Activated CD8-positive, alpha-beta memory T cell treated with anti-CD3 and anti-CD28 coated beads, Interleukin-2, amount 10 ng/mL, durations not matched to agents 7 days and 5 days (primary cell): ENCODE data around the gene SPRED1. TPM values are rescaled to one million over a fixed set of nuclear protein-coding genes. Genes with fewer than 3 reads are reported as not detected.

Source experiments
- ATAC-seq: fragments of 150-1000 bp; cut with Tn5 transposase; one replicate; pipeline ENCODE4 v1.10.0; 2021; ENCODE audit warnings: moderate library complexity
- CTCF ChIA-PET: fragments of 350-600 bp; sonication (Branson Sonifier 250); formaldehyde crosslinking; loops from one replicate; lab custom pipeline; 2021; ENCODE audit warnings: antibody characterized with exemption; lab: Charles Lee
- DNase-seq: peaks from one replicate; pipeline ENCODE4 v3.0.0-alpha.2; 2020
- H3K27ac Mint-ChIP-seq: one replicate; pipeline ENCODE4 v1.8.0; 2021; ENCODE audit warnings: mild to moderate bottlenecking, mixed read lengths
- H3K27me3 Mint-ChIP-seq: one replicate; pipeline ENCODE4 v1.8.0; 2021; ENCODE audit warnings: mixed read lengths
- H3K36me3 Mint-ChIP-seq: one replicate; pipeline ENCODE4 v1.8.0; 2021; ENCODE audit warnings: mild to moderate bottlenecking, mixed read lengths
- H3K4me1 Mint-ChIP-seq: one replicate; pipeline ENCODE4 v1.8.0; 2021; ENCODE audit warnings: mixed read lengths
- H3K4me3 Mint-ChIP-seq: one replicate; pipeline ENCODE4 v1.8.0; 2021; ENCODE audit warnings: mild to moderate bottlenecking, moderate library complexity, mixed read lengths
- H3K9me3 Mint-ChIP-seq: one replicate; pipeline ENCODE4 v1.8.0; 2022; ENCODE audit warnings: low read depth, mixed read lengths
- total RNA-seq, 2 experiments: library from RNA; stranded (reverse); gene quantifications; one replicate each; pipeline ENCODE4 v1.2.3, GENCODE V29; 2021

The SPRED1 gene
- total RNA-seq, 2 experiments from 2014 or later: 0.06 to 0.07 TPM

- H3K36me3 Mint-ChIP-seq: no peaks in the 10 kb centered on the region
- ATAC-seq (no peak), DNase-seq (no peak)
- no peak overlapping the region for H3K27ac Mint-ChIP-seq
- H3K4me3 Mint-ChIP-seq: no peak overlapping the region
- H3K4me1 Mint-ChIP-seq: no peaks in the 10 kb centered on the region
- no peaks in the 10 kb centered on the region for H3K9me3 Mint-ChIP-seq
- CTCF ChIA-PET: no interaction called here
- peaks cover 38% of the 10 kb centered on the region for H3K27me3 Mint-ChIP-seq
These were observed 114.8 kb downstream of the SPRED1 start for GRCh38 chr15:38367476-38367875.

GRCh38 chr15:38369936-38370478 is 117.4 kb downstream of the SPRED1 start:
- DNase-seq (no peak), ATAC-seq (no peak)
- Mint-ChIP-seq H3K9me3 (no peaks in the 10 kb centered on the region), H3K36me3 (no peaks in the 10 kb centered on the region), H3K27ac (no peak overlapping the region), H3K4me1 (no peaks in the 10 kb centered on the region), H3K27me3 (peaks cover 32% of the 10 kb centered on the region), H3K4me3 (no peak overlapping the region)
- CTCF ChIA-PET: interaction anchor here (0.9 kb wide), 1 partner anchor 70 kb away, joined by 3 read pairs; no protein-coding TSS in a partner anchor

- Mint-ChIP-seq H3K27ac (no peak overlapping the region), H3K9me3 (no peaks in the 10 kb centered on the region), H3K36me3 (no peaks in the 10 kb centered on the region), H3K27me3 (peaks cover 35% of the 10 kb centered on the region), H3K4me1 (no peaks in the 10 kb centered on the region), H3K4me3 (no peak overlapping the region)
- CTCF ChIA-PET: no interaction called here
- DNase-seq (no peak), ATAC-seq (no peak)
These were observed 120.4 kb downstream of the SPRED1 start for GRCh38 chr15:38373016-38373415.

GRCh38 chr15:38374029-38374428 is 121.4 kb downstream of the SPRED1 start:
- no peak overlapping the region for H3K27ac Mint-ChIP-seq
- H3K4me3 Mint-ChIP-seq: no peak overlapping the region
- H3K27me3 Mint-ChIP-seq: peaks cover 39% of the 10 kb centered on the region
- H3K36me3 Mint-ChIP-seq: no peaks in the 10 kb centered on the region
- CTCF ChIA-PET: interaction anchor here (1.2 kb wide), 1 partner anchor 17 kb away, joined by 3 read pairs; no protein-coding TSS in a partner anchor
- ATAC-seq (no peak), DNase-seq (no peak)
- H3K9me3 Mint-ChIP-seq: no peaks in the 10 kb centered on the region
- H3K4me1 Mint-ChIP-seq: no peaks in the 10 kb centered on the region

GRCh38 chr15:38374556-38374955 is 121.9 kb downstream of the SPRED1 start:
- DNase-seq (no peak), ATAC-seq (no peak)
- H3K4me3 Mint-ChIP-seq: no peak overlapping the region
- H3K27ac Mint-ChIP-seq: no peak overlapping the region
- H3K9me3 Mint-ChIP-seq: no peaks in the 10 kb centered on the region
- H3K4me1 Mint-ChIP-seq: no peaks in the 10 kb centered on the region
- CTCF ChIA-PET: interaction anchor here (1.1 to 1.2 kb wide), 2 partner anchors 13 to 18 kb away, joined by 3 read pairs; no protein-coding TSS in a partner anchor
- peaks cover 44% of the 10 kb centered on the region for H3K27me3 Mint-ChIP-seq
- no peaks in the 10 kb centered on the region for H3K36me3 Mint-ChIP-seq

GRCh38 chr15:38376081-38376480 is 123.4 kb downstream of the SPRED1 start:
- Mint-ChIP-seq H3K4me3 (no peak overlapping the region), H3K9me3 (no peaks in the 10 kb centered on the region), H3K27ac (no peak overlapping the region), H3K36me3 (no peaks in the 10 kb centered on the region), H3K27me3 (peaks cover 48% of the 10 kb centered on the region), H3K4me1 (no peaks in the 10 kb centered on the region)
- CTCF ChIA-PET: no interaction called here
- ATAC-seq (no peak), DNase-seq (no peak)

- CTCF ChIA-PET: no interaction called here
- Mint-ChIP-seq H3K27ac (no peak overlapping the region), H3K4me3 (no peak overlapping the region), H3K4me1 (no peaks in the 10 kb centered on the region), H3K9me3 (no peaks in the 10 kb centered on the region), H3K27me3 (peaks cover 55% of the 10 kb centered on the region), H3K36me3 (no peaks in the 10 kb centered on the region)
- DNase-seq (no peak), ATAC-seq (no peak)
These were observed 125.0 kb downstream of the SPRED1 start for GRCh38 chr15:38377636-38378035.

GRCh38 chr15:38378161-38378560 is 125.5 kb downstream of the SPRED1 start:
- no peak for ATAC-seq
- Mint-ChIP-seq H3K4me1 (no peaks in the 10 kb centered on the region), H3K4me3 (no peak overlapping the region), H3K27ac (no peak overlapping the region), H3K27me3 (peaks cover 58% of the 10 kb centered on the region), H3K9me3 (no peaks in the 10 kb centered on the region), H3K36me3 (no peaks in the 10 kb centered on the region)
- CTCF ChIA-PET: no interaction called here
- DNase-seq: no peak

GRCh38 chr15:38389924-38390542 is 137.4 kb downstream of the SPRED1 start:
- Mint-ChIP-seq H3K4me1 (no peaks in the 10 kb centered on the region), H3K4me3 (no peak overlapping the region), H3K27me3 (peaks cover 58% of the 10 kb centered on the region), H3K36me3 (no peaks in the 10 kb centered on the region), H3K27ac (no peak overlapping the region), H3K9me3 (no peaks in the 10 kb centered on the region)
- DNase-seq (peak; percentile 74), ATAC-seq (no peak)
- CTCF ChIA-PET: interaction anchor here (1.3 kb wide), 1 partner anchor 18 kb away, joined by 5 read pairs; no protein-coding TSS in a partner anchor

GRCh38 chr15:38391191-38391590 is 138.6 kb downstream of the SPRED1 start:
- Mint-ChIP-seq H3K36me3 (no peaks in the 10 kb centered on the region), H3K27me3 (peaks cover 63% of the 10 kb centered on the region), H3K4me3 (no peak overlapping the region), H3K9me3 (no peaks in the 10 kb centered on the region), H3K4me1 (no peaks in the 10 kb centered on the region), H3K27ac (no peak overlapping the region)
- DNase-seq (no peak), ATAC-seq (no peak)
- CTCF ChIA-PET: no interaction called here

- DNase-seq (no peak), ATAC-seq (no peak)
- Mint-ChIP-seq H3K27me3 (peaks cover 67% of the 10 kb centered on the region), H3K36me3 (no peaks in the 10 kb centered on the region), H3K27ac (no peak overlapping the region), H3K4me3 (no peak overlapping the region), H3K4me1 (no peaks in the 10 kb centered on the region), H3K9me3 (no peaks in the 10 kb centered on the region)
- CTCF ChIA-PET: interaction anchor here (0.6 kb wide), 1 partner anchor 82 kb away, joined by 3 read pairs; no protein-coding TSS in a partner anchor
These were observed 145.5 kb downstream of the SPRED1 start for GRCh38 chr15:38398134-38398533.

- H3K4me1 Mint-ChIP-seq: no peaks in the 10 kb centered on the region
- peaks cover 53% of the 10 kb centered on the region for H3K27me3 Mint-ChIP-seq
- CTCF ChIA-PET: no interaction called here
These were observed 148.5 kb downstream of the SPRED1 start for GRCh38 chr15:38401106-38401505.

GRCh38 chr15:38401701-38402100 is 149.1 kb downstream of the SPRED1 start:
- DNase-seq (no peak), ATAC-seq (no peak)
- no peaks in the 10 kb centered on the region for H3K36me3 Mint-ChIP-seq
- peaks cover 53% of the 10 kb centered on the region for H3K27me3 Mint-ChIP-seq
- no peak overlapping the region for H3K4me3 Mint-ChIP-seq
- H3K9me3 Mint-ChIP-seq: no peaks in the 10 kb centered on the region
- no peak overlapping the region for H3K27ac Mint-ChIP-seq
- H3K4me1 Mint-ChIP-seq: no peaks in the 10 kb centered on the region
- CTCF ChIA-PET: no interaction called here

More at GRCh38 chr15:38401106-38401505, 148.5 kb downstream of the SPRED1 start:
- no peak overlapping the region for H3K4me3 Mint-ChIP-seq
- no peak overlapping the region for H3K27ac Mint-ChIP-seq
- ATAC-seq (no peak), DNase-seq (no peak)
- no peaks in the 10 kb centered on the region for H3K9me3 Mint-ChIP-seq
- no peaks in the 10 kb centered on the region for H3K36me3 Mint-ChIP-seq

- H3K4me3 Mint-ChIP-seq: no peak overlapping the region
- H3K27me3 Mint-ChIP-seq: peaks cover 50% of the 10 kb centered on the region
- no peak for DNase-seq
- CTCF ChIA-PET: interaction anchor here (0.6 kb wide), 1 partner anchor 46 kb away, joined by 3 read pairs; no protein-coding TSS in a partner anchor
- H3K4me1 Mint-ChIP-seq: no peaks in the 10 kb centered on the region
- no peak overlapping the region for H3K27ac Mint-ChIP-seq
- no peak for ATAC-seq
- no peaks in the 10 kb centered on the region for H3K9me3 Mint-ChIP-seq
- no peaks in the 10 kb centered on the region for H3K36me3 Mint-ChIP-seq
These were observed 153.8 kb downstream of the SPRED1 start for GRCh38 chr15:38406436-38406835.
